PC-3 (cell line): ENCODE measurements around the gene EWSR1. TPM values are rescaled to one million over a fixed set of nuclear protein-coding genes. Genes with fewer than 3 reads are reported as not detected.

Experiments
- ATAC-seq: fragments of 200-7000 bp; cut with Tn5 transposase; 2 replicates; pipeline ENCODE4 v1.9.1; 2020; ENCODE audit warnings: mild to moderate bottlenecking, moderate library complexity
- BruUV-seq: library from RNA; stranded (reverse); fragments of 400-500 nt; replicated peaks from 2 replicates; lab custom pipeline; 2021; lab: Mats Ljungman, UMichigan
- CTCF ChIA-PET: fragments of 300-600 bp; sonication (Branson Sonifier 250); formaldehyde crosslinking; loops from one replicate; lab custom pipeline; 2022; ENCODE audit warnings: antibody characterized with exemption; lab: Charles Lee
- POLR2A ChIA-PET: fragments of 300-600 bp; sonication (Branson Sonifier 250); formaldehyde crosslinking; loops from one replicate; lab custom pipeline; 2022; ENCODE audit warnings: antibody characterized with exemption; ENCODE audit not compliant: unreplicated experiment; lab: Charles Lee
- DNase-seq: peaks from one replicate; pipeline ENCODE4 v3.0.0-alpha.2; 2015
- H2AFZ ChIP-seq: fragments of 300-600 bp; sonication (generic); 2 replicates; pipeline ENCODE4 v1.6.0; 2016; ENCODE audit warnings: antibody characterized with exemption, low read length
- H3F3A ChIP-seq: fragments of 300-600 bp; sonication (generic); one replicate; pipeline ENCODE4 v1.6.0; 2017; ENCODE audit warnings: antibody characterized with exemption, low read length, control low read depth, mild to moderate bottlenecking; ENCODE audit not compliant: unreplicated experiment
- H3K27ac ChIP-seq: fragments of 300-600 bp; sonication (generic); 2 replicates; pipeline ENCODE4 v1.5.1; 2016; ENCODE audit warnings: mild to moderate bottlenecking, low read length
- H3K27me3 ChIP-seq: fragments of 300-600 bp; sonication (generic); 2 replicates; pipeline ENCODE4 v1.6.1; 2016; ENCODE audit warnings: low read length, mixed read lengths
- H3K36me3 ChIP-seq: fragments of 300-600 bp; sonication (generic); 2 replicates; pipeline ENCODE4 v1.6.1; 2016; ENCODE audit warnings: low read depth, mixed run types, low read length, mixed read lengths
- H3K4me1 ChIP-seq: fragments of 300-600 bp; sonication (generic); 2 replicates; pipeline ENCODE4 v1.5.1; 2016; ENCODE audit warnings: low read length; ENCODE audit not compliant: insufficient read depth
- H3K4me2 ChIP-seq: fragments of 300-600 bp; sonication (generic); 2 replicates; pipeline ENCODE4 v1.6.0; 2016; ENCODE audit warnings: low read length
- H3K4me3 ChIP-seq: fragments of 300-600 bp; sonication (generic); 2 replicates; pipeline ENCODE4 v1.5.1; 2016; ENCODE audit warnings: mild to moderate bottlenecking, low read length, mixed read lengths
- H3K79me2 ChIP-seq: fragments of 300-600 bp; sonication (generic); 2 replicates; pipeline ENCODE4 v1.6.1; 2017; ENCODE audit warnings: low read length, mixed read lengths
- H3K9ac ChIP-seq: fragments of 300-600 bp; sonication (generic); 2 replicates; pipeline ENCODE4 v1.6.0; 2016; ENCODE audit warnings: mild to moderate bottlenecking, low read length
- H3K9me2 ChIP-seq: fragments of 300-600 bp; sonication (generic); replicated peaks from 2 replicates; pipeline ENCODE4 v1.6.1; 2016; ENCODE audit warnings: mixed run types, low read length, mixed read lengths
- H3K9me3 ChIP-seq: fragments of 300-600 bp; sonication (generic); 2 replicates; pipeline ENCODE4 v1.6.1; 2016; ENCODE audit warnings: low read length, mixed read lengths
- H4K20me1 ChIP-seq: fragments of 300-600 bp; sonication (generic); 2 replicates; pipeline ENCODE4 v1.6.1; 2016; ENCODE audit warnings: low read length, mixed read lengths
- CTCF ChIP-seq: fragments of 300-600 bp; sonication (generic); conservative IDR thresholded peaks from 2 replicates; pipeline ENCODE4 v1.5.1; 2017; ENCODE audit warnings: antibody characterized with exemption, low read depth, mild to moderate bottlenecking, low read length
- EZH2 ChIP-seq: fragments of 300-600 bp; sonication (generic); IDR thresholded peaks from one replicate; pipeline ENCODE4 v1.6.1; 2017; ENCODE audit warnings: antibody characterized with exemption, mild to moderate bottlenecking, low read length; ENCODE audit not compliant: unreplicated experiment
- EZH2phosphoT487 ChIP-seq: fragments of 300-600 bp; sonication (generic); IDR thresholded peaks from 2 replicates; pipeline ENCODE4 v1.6.1; 2018; ENCODE audit warnings: mild to moderate bottlenecking, antibody characterized with exemption, low read length, borderline replicate concordance
- intact Hi-C: fragments of 100-400 bp; cut with micrococcal nuclease; formaldehyde crosslinking; loops from 2 replicates; pipeline ENCODE4 v1.9.0; 2023
- total RNA-seq: library from RNA; depleted of rRNA; stranded (reverse); fragments of >200 nt; gene quantifications from 2 replicates; pipeline ENCODE4 v1.2.3, GENCODE V29; 2014

Gene EWSR1
- total RNA-seq, 1 experiment from 2014 or later: 288 TPM

- CTCF ChIA-PET: no interaction called here
- POLR2A ChIA-PET: interaction anchor here (0.5 kb wide), 1 partner anchor 103 kb away, joined by 4 read pairs; no protein-coding TSS in a partner anchor
- peak overlapping the region; percentile 97 for H3K27ac ChIP-seq
- no peaks in the 10 kb centered on the region for H3K27me3 ChIP-seq
- intact Hi-C loops: no loop called here
- no peak for TF ChIP-seq EZH2phosphoT487
- TF ChIP-seq CTCF: no peak
- TF ChIP-seq EZH2: no peak
- peaks cover 60% of the 10 kb centered on the region for H3K79me2 ChIP-seq
- ATAC-seq (peak; percentile 5; the same call in 1 of the 2 replicates), DNase-seq (no peak)
- peak overlapping the region; percentile 85 for H3K4me2 ChIP-seq
- H3K4me3 ChIP-seq: peak overlapping the region; percentile 99
- H3K9me3 ChIP-seq: no peaks in the 10 kb centered on the region
- no peaks in the 10 kb centered on the region for H3K9me2 ChIP-seq
- peaks cover 27% of the 10 kb centered on the region for H3K4me1 ChIP-seq
- peaks cover 30% of the 10 kb centered on the region for H4K20me1 ChIP-seq
- peak overlapping the region; percentile 99 for H2AFZ ChIP-seq
- no TSS peak for BruUV-seq
- H3K36me3 ChIP-seq: peaks cover 12% of the 10 kb centered on the region; the same call in 1 of the 2 replicates
- no peaks in the 10 kb centered on the region for H3F3A ChIP-seq
- peak overlapping the region; percentile 100 for H3K9ac ChIP-seq
Measured at GRCh38 chr22:29266564-29267461, 1.3 kb upstream of the EWSR1 start.

- peaks cover 67% of the 10 kb centered on the region for H3K79me2 ChIP-seq
- H3K4me1 ChIP-seq: peaks cover 27% of the 10 kb centered on the region
- peaks cover 19% of the 10 kb centered on the region; the same call in 1 of the 2 replicates for H3K36me3 ChIP-seq
- no peak for TF ChIP-seq CTCF
- H3K27ac ChIP-seq: peak overlapping the region; percentile 97
- peaks cover 37% of the 10 kb centered on the region for H4K20me1 ChIP-seq
- ChIA-PET CTCF (no interaction called here), POLR2A (no interaction called here)
- intact Hi-C loops: no loop called here
- H3K27me3 ChIP-seq: no peaks in the 10 kb centered on the region
- H3K4me3 ChIP-seq: peak overlapping the region; percentile 99
- DNase-seq: no peak
- H3K9me2 ChIP-seq: no peaks in the 10 kb centered on the region
- BruUV-seq: TSS peak; percentile 61
- H3K9ac ChIP-seq: peak overlapping the region; percentile 100
- peak; percentile 21; the same call in 1 of the 2 replicates for ATAC-seq
- no peaks in the 10 kb centered on the region for H3K9me3 ChIP-seq
- H2AFZ ChIP-seq: peak overlapping the region; percentile 99
- peak overlapping the region; percentile 85 for H3K4me2 ChIP-seq
- H3F3A ChIP-seq: no peaks in the 10 kb centered on the region
Measured at GRCh38 chr22:29267462-29267857, 608 bp upstream of the EWSR1 start.
